Activated T-cell treated with anti-CD3 and anti-CD28 coated beads, Interleukin-2, amount 50 U/mL, for 4 hours (primary cell): ENCODE results near the gene CWC27. TPM values are rescaled to one million over a fixed set of nuclear protein-coding genes. Genes with fewer than 3 reads are reported as not detected.

ENCODE experiments used
- ATAC-seq, 2 donors: fragments of 200-7000 bp; cut with Tn5 transposase; one replicate each; pipeline ENCODE4 v1.10.0; 2021
- DNase-seq: peaks from one replicate; pipeline ENCODE4 v3.0.0-alpha.2; 2020
- H3K27me3 Mint-ChIP-seq: one replicate; pipeline ENCODE4 v1.8.0; 2021; ENCODE audit warnings: low read depth, mixed read lengths
- H3K36me3 Mint-ChIP-seq: one replicate; pipeline ENCODE4 v1.8.0; 2022; ENCODE audit warnings: mixed read lengths; ENCODE audit not compliant: insufficient read depth
- H3K4me1 Mint-ChIP-seq: one replicate; pipeline ENCODE4 v1.8.0; 2021; ENCODE audit warnings: low read depth, mixed read lengths
- H3K4me3 Mint-ChIP-seq: one replicate; pipeline ENCODE4 v1.8.0; 2021; ENCODE audit warnings: mild to moderate bottlenecking, moderate library complexity, mixed read lengths
- H3K9me3 Mint-ChIP-seq: one replicate; pipeline ENCODE4 v1.8.0; 2021; ENCODE audit warnings: mixed read lengths
- total RNA-seq, 3 donors: library from RNA; stranded (reverse); gene quantifications; one replicate each; pipeline ENCODE4 v1.2.1, GENCODE V29; 2021

CWC27 gene
- total RNA-seq, 3 donors from 2014 or later, result 27.1 to 32.9 (median 30.4) TPM

DNA sequence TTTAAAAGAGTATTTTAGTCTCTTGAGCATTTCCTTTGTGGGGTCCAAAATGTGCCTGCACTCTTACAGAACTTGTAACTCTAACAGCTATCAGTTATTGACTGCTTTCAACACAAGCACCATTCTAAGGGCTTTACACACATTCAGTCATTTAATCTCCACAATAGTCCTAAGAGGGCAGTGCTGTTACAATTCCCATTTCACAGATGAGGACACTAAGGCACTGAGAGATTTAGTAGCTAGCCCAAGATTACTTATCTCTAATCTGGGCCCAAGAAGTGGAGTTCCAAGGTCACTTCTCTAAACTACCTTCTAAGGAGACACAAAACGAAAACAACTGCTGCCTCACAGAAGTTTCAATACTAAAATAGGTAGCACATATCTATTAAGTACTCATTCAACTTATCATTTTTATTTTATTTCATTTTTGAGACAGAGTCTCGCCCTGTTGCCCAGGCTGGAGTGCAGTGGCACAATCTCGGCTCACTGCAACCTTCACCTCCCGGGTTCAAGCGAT, 275.2 kb downstream of the CWC27 start:
- H3K9me3 Mint-ChIP-seq, result no peaks in the 10 kb centered on the region
- no peak overlapping the region for H3K4me3 Mint-ChIP-seq
- no peaks in the 10 kb centered on the region for H3K4me1 Mint-ChIP-seq
- H3K36me3 Mint-ChIP-seq, result no peaks in the 10 kb centered on the region
- DNase-seq (no peak), ATAC-seq (no peak)
- no peaks in the 10 kb centered on the region for H3K27me3 Mint-ChIP-seq

DNA sequence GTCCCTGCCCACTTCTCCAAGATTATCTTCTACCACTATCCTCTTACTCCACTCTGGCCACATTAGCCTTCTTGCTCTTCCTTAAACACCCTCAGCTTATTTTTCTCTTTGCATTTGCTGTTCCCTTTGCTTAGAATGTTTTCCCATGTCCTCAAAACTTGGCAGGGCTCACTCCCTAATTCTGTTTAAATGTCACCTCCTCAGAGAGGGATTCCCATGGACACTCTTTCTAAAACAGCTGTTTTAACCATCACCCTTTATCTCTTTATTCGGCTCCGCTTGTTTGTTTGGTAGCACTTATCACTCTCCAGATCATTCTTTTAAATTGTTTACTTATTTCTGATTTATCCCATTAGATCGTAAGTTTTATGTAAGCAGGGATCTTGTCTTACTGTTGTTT, 278.5 kb downstream of the CWC27 start:
- ATAC-seq, result no peak
- no peaks in the 10 kb centered on the region for H3K4me1 Mint-ChIP-seq
- no peak for DNase-seq
- H3K9me3 Mint-ChIP-seq, result no peaks in the 10 kb centered on the region
- H3K4me3 Mint-ChIP-seq, result no peak overlapping the region
- no peaks in the 10 kb centered on the region for H3K27me3 Mint-ChIP-seq
- no peaks in the 10 kb centered on the region for H3K36me3 Mint-ChIP-seq

GRCh38 chr5:65047948-65048690, 279.4 kb downstream of the CWC27 start:
- no peak for ATAC-seq
- no peaks in the 10 kb centered on the region for H3K36me3 Mint-ChIP-seq
- no peaks in the 10 kb centered on the region for H3K4me1 Mint-ChIP-seq
- H3K9me3 Mint-ChIP-seq, result no peaks in the 10 kb centered on the region
- no peak for DNase-seq
- H3K4me3 Mint-ChIP-seq, result no peak overlapping the region
- H3K27me3 Mint-ChIP-seq, result no peaks in the 10 kb centered on the region

GRCh38 chr5:65050140-65050539, 281.4 kb downstream of the CWC27 start:
- Mint-ChIP-seq H3K36me3 (no peaks in the 10 kb centered on the region), H3K27me3 (no peaks in the 10 kb centered on the region), H3K9me3 (no peaks in the 10 kb centered on the region), H3K4me1 (no peaks in the 10 kb centered on the region), H3K4me3 (no peak overlapping the region)
- no peak for DNase-seq
- peak in 1 of 2 donors; percentile 7 for ATAC-seq

- H3K36me3 Mint-ChIP-seq, result no peaks in the 10 kb centered on the region
- H3K9me3 Mint-ChIP-seq, result no peaks in the 10 kb centered on the region
- H3K4me3 Mint-ChIP-seq, result no peak overlapping the region
- no peaks in the 10 kb centered on the region for H3K4me1 Mint-ChIP-seq
- DNase-seq (no peak), ATAC-seq (no peak)
- H3K27me3 Mint-ChIP-seq, result no peaks in the 10 kb centered on the region
These were observed 282.2 kb downstream of the CWC27 start for GRCh38 chr5:65050826-65051498.

- DNase-seq (no peak), ATAC-seq (no peak)
- H3K4me1 Mint-ChIP-seq, result peaks cover 1% of the 10 kb centered on the region
- H3K36me3 Mint-ChIP-seq, result no peaks in the 10 kb centered on the region
- H3K27me3 Mint-ChIP-seq, result peaks cover 5% of the 10 kb centered on the region
- H3K9me3 Mint-ChIP-seq, result no peaks in the 10 kb centered on the region
- no peak overlapping the region for H3K4me3 Mint-ChIP-seq
These were observed 287.2 kb downstream of the CWC27 start for GRCh38 chr5:65055938-65056337.

DNA sequence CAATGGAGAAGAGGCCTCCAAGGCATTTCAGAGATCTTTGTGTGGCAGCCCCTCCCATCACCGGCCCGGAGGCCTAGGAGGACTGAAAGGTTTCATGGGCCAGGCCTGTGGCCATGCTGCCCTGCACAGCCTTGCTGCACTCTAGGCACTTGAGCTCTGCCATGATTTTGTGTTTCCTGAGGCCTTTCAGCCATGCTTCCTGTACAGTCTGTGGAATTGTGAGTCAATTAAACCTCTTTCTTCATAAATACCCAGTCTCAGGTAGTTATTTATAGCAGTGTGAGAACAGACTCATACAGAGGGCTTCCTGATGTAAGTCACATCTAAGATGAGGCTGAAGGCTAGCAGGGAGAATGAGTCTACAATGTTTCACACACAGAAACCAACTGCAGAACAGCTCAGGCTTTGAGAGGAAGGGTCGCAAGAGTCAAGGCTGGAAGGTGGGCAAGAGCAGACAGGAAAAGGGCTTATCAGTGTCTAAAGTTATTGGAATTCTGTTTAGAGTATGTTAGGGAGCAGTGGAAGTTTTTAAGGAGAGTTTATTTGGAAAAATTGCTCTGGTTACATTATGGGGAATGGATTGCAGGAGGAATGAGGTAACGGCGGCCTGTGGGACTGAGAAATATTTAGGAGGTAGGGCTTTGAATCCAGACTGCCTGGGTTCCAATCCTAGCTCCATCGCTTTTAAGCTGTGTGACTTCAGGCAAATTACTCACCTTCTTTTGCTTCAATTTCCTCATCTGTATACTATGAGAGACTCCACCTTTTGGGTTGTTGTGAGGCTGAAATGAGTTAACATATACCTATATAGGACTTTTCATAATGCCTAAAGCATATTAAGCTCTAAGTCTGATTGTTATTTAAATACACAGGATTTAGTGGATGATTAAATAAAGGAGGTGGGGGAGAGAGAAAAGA, 291.2 kb downstream of the CWC27 start:
- no peak for DNase-seq
- no peak overlapping the region for H3K4me3 Mint-ChIP-seq
- ATAC-seq, result peak; percentile 10 to 37
- H3K36me3 Mint-ChIP-seq, result no peaks in the 10 kb centered on the region
- no peaks in the 10 kb centered on the region for H3K9me3 Mint-ChIP-seq
- H3K4me1 Mint-ChIP-seq, result peaks cover 1% of the 10 kb centered on the region
- H3K27me3 Mint-ChIP-seq, result peaks cover 8% of the 10 kb centered on the region

GRCh38 chr5:65061250-65061973, 292.7 kb downstream of the CWC27 start:
- H3K4me1 Mint-ChIP-seq, result peaks cover 1% of the 10 kb centered on the region
- peaks cover 17% of the 10 kb centered on the region for H3K27me3 Mint-ChIP-seq
- no peaks in the 10 kb centered on the region for H3K36me3 Mint-ChIP-seq
- H3K9me3 Mint-ChIP-seq, result no peaks in the 10 kb centered on the region
- DNase-seq, result no peak
- no peak for ATAC-seq
- no peak overlapping the region for H3K4me3 Mint-ChIP-seq

DNA sequence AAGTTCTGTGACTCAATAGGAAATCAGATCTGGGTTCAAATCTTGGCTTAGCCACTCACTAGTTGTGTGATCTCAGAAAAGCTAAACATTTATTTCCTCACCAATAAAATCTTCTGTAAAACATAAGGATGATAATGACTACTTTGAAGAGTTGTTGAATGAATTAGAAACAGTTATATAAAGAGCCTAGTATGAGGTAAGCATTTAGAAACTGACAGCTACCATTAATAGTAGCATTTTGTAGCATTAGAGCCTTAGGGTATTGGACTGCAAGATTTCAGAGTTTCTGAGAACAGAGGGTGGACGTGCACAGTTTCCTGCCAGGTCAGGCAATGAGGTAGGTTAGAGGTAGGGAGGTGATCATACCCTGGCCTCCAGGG, 293.2 kb downstream of the CWC27 start:
- Mint-ChIP-seq H3K4me3 (no peak overlapping the region), H3K27me3 (peaks cover 18% of the 10 kb centered on the region), H3K4me1 (peaks cover 1% of the 10 kb centered on the region), H3K9me3 (no peaks in the 10 kb centered on the region), H3K36me3 (no peaks in the 10 kb centered on the region)
- no peak for ATAC-seq
- no peak for DNase-seq

GRCh38 chr5:65062469-65063083, 293.8 kb downstream of the CWC27 start:
- no peak for DNase-seq
- Mint-ChIP-seq H3K36me3 (no peaks in the 10 kb centered on the region), H3K9me3 (no peaks in the 10 kb centered on the region), H3K27me3 (peaks cover 17% of the 10 kb centered on the region), H3K4me1 (peaks cover 1% of the 10 kb centered on the region), H3K4me3 (no peak overlapping the region)
- ATAC-seq, result no peak

GRCh38 chr5:65065001-65065511, 296.3 kb downstream of the CWC27 start:
- no peak overlapping the region for H3K4me3 Mint-ChIP-seq
- H3K4me1 Mint-ChIP-seq, result peaks cover 1% of the 10 kb centered on the region
- DNase-seq (no peak), ATAC-seq (no peak)
- H3K9me3 Mint-ChIP-seq, result no peaks in the 10 kb centered on the region
- H3K27me3 Mint-ChIP-seq, result peaks cover 13% of the 10 kb centered on the region
- H3K36me3 Mint-ChIP-seq, result no peaks in the 10 kb centered on the region

GRCh38 chr5:65066387-65067146, 297.8 kb downstream of the CWC27 start:
- DNase-seq, result no peak
- ATAC-seq, result no peak
- Mint-ChIP-seq H3K27me3 (peaks cover 13% of the 10 kb centered on the region), H3K9me3 (no peaks in the 10 kb centered on the region), H3K4me3 (no peak overlapping the region), H3K36me3 (no peaks in the 10 kb centered on the region), H3K4me1 (no peaks in the 10 kb centered on the region)

GRCh38 chr5:65067147-65067506, 298.4 kb downstream of the CWC27 start:
- no peak overlapping the region for H3K4me3 Mint-ChIP-seq
- DNase-seq (no peak), ATAC-seq (no peak)
- no peaks in the 10 kb centered on the region for H3K4me1 Mint-ChIP-seq
- H3K27me3 Mint-ChIP-seq, result peaks cover 13% of the 10 kb centered on the region
- H3K36me3 Mint-ChIP-seq, result no peaks in the 10 kb centered on the region
- H3K9me3 Mint-ChIP-seq, result no peaks in the 10 kb centered on the region
